WERI-Rb-1 (cell line): ENCODE measurements around the gene RACK1.

Experiments
- DNase-seq: peaks from one replicate; pipeline ENCODE4 v3.0.0-alpha.2; 2020
- H3K27ac ChIP-seq: fragments of 250-450 bp; sonication (Bioruptor Pico); 2 replicates; pipeline ENCODE4 v1.5.1; 2020; ENCODE audit warnings: mild to moderate bottlenecking, moderate library complexity
- H3K27me3 ChIP-seq: fragments of 250-450 bp; sonication (Bioruptor Pico); 2 replicates; pipeline ENCODE4 v1.5.1; 2021; ENCODE audit warnings: mild to moderate bottlenecking, low read depth, moderate library complexity; ENCODE audit not compliant: insufficient read depth, severe bottlenecking
- H3K36me3 ChIP-seq: fragments of 250-450 bp; sonication (Bioruptor Pico); 2 replicates; pipeline ENCODE4 v1.5.1; 2020; ENCODE audit warnings: mild to moderate bottlenecking, moderate library complexity
- H3K4me3 ChIP-seq: 2 replicates; pipeline ENCODE4 v1.5.1; 2011; ENCODE audit warnings: low read depth, mild to moderate bottlenecking, control low read depth, low read length
- H3K9me3 ChIP-seq: fragments of 250-450 bp; sonication (Bioruptor Pico); 2 replicates; pipeline ENCODE4 v1.5.1; 2021; ENCODE audit warnings: mild to moderate bottlenecking, moderate library complexity; ENCODE audit not compliant: severe bottlenecking
- CTCF ChIP-seq: IDR thresholded peaks from 2 replicates; pipeline ENCODE4 v1.5.1; 2011; ENCODE audit warnings: low read depth, mild to moderate bottlenecking, control low read depth, inconsistent platforms, low read length

RACK1 gene

GRCh38 chr5:181187500-181188213 is 56.0 kb downstream of the RACK1 start:
- Histone ChIP-seq H3K27me3 (no peaks in the 10 kb centered on the region), H3K36me3 (no peaks in the 10 kb centered on the region), H3K27ac (no peak overlapping the region), H3K4me3 (peak overlapping the region; percentile 85), H3K9me3 (no peaks in the 10 kb centered on the region)
- TF ChIP-seq CTCF: no peak
- peak; percentile 59 for DNase-seq

GRCh38 chr5:181186986-181187499 is 56.7 kb downstream of the RACK1 start:
- Histone ChIP-seq H3K27ac (no peak overlapping the region), H3K4me3 (peak overlapping the region; percentile 85), H3K27me3 (no peaks in the 10 kb centered on the region), H3K9me3 (no peaks in the 10 kb centered on the region), H3K36me3 (no peaks in the 10 kb centered on the region)
- no peak for TF ChIP-seq CTCF
- no peak for DNase-seq
